Measurements from ENCODE around the gene TFCP2L1. TPM values are rescaled to one million over a fixed set of nuclear protein-coding genes. Genes with fewer than 3 reads are reported as not detected.

TFCP2L1 gene
- total RNA-seq, 1 donor from 2014 or later = not detected

DNA sequence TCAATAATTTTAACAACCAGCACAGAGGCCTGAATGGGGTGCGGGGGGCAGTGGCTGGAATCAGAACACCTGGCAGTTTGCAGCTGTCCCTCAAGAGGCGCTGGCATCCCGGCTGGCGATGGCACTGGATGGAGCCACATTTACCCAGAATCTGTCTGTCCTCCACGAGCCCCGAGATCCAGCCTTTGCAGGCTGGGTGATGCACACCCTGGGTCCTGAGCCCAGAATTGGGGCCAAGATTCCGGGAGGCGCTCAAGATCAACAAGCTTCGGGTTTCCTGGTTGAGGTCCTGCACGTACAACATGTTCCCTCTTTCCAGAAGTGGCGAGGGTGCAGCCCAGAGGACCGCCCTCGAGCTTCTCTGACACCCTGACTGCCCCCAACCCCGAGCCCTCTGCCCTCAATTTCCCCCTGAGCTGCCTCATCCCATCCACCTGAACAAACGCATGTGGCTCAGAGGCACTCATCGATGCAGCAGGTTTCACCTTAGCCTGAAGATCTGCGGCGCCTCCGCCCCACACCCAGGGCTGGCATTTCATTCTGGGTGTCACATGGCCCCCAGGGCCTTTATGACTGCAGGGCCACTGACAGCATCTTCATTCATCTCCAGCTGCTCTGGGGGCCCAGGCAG, 97.5 kb downstream of the TFCP2L1 start:
- TF ChIP-seq, protein P1, sequence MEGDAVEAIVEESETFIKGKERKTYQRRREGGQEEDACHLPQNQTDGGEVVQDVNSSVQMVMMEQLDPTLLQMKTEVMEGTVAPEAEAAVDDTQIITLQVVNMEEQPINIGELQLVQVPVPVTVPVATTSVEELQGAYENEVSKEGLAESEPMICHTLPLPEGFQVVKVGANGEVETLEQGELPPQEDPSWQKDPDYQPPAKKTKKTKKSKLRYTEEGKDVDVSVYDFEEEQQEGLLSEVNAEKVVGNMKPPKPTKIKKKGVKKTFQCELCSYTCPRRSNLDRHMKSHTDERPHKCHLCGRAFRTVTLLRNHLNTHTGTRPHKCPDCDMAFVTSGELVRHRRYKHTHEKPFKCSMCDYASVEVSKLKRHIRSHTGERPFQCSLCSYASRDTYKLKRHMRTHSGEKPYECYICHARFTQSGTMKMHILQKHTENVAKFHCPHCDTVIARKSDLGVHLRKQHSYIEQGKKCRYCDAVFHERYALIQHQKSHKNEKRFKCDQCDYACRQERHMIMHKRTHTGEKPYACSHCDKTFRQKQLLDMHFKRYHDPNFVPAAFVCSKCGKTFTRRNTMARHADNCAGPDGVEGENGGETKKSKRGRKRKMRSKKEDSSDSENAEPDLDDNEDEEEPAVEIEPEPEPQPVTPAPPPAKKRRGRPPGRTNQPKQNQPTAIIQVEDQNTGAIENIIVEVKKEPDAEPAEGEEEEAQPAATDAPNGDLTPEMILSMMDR (conservative IDR thresholded peaks at IDR 0.05) = no peak
- Mint-ChIP-seq H3K27ac (ENCODE audit: unreplicated experiment) (no peak overlapping the region), H3K9me3 (no peaks in the 10 kb centered on the region), H3K4me1 (peaks cover under 1% of the 10 kb centered on the region), H3K36me3 (ENCODE audit: low read depth) (no peaks in the 10 kb centered on the region), H3K4me3 (no peak overlapping the region), H3K27me3 (ENCODE audit: low read depth) (no peaks in the 10 kb centered on the region)
- no peak for DNase-seq (ENCODE audit: low read depth, low spot score)

DNA sequence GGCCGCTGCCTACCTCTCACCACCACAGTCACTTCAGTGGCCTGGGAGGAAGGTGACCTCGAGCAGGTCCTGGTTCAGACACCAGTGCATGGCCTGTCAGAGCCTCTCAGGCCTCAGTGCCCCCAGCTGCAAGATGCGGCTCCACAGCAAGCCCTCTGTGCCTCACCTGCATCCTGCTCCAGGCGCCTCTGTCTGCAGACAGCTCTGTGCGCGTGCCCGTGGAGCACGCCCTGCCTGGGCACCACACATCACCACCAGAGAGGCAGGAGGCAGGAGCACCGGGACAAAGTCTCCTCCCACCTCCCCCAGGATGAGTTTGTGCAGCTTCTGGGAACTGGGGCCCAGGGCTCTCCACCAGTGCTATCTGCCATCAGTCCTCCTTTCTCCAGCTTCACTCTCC, 98.7 kb downstream of the TFCP2L1 start:
- Mint-ChIP-seq H3K4me3 (no peak overlapping the region), H3K27ac (ENCODE audit: unreplicated experiment) (no peak overlapping the region), H3K36me3 (ENCODE audit: low read depth) (no peaks in the 10 kb centered on the region), H3K4me1 (no peaks in the 10 kb centered on the region), H3K27me3 (ENCODE audit: low read depth) (no peaks in the 10 kb centered on the region), H3K9me3 (no peaks in the 10 kb centered on the region)
- DNase-seq (ENCODE audit: low read depth, low spot score) = no peak
- TF ChIP-seq, protein P1 (conservative IDR thresholded peaks at IDR 0.05) = no peak

DNA sequence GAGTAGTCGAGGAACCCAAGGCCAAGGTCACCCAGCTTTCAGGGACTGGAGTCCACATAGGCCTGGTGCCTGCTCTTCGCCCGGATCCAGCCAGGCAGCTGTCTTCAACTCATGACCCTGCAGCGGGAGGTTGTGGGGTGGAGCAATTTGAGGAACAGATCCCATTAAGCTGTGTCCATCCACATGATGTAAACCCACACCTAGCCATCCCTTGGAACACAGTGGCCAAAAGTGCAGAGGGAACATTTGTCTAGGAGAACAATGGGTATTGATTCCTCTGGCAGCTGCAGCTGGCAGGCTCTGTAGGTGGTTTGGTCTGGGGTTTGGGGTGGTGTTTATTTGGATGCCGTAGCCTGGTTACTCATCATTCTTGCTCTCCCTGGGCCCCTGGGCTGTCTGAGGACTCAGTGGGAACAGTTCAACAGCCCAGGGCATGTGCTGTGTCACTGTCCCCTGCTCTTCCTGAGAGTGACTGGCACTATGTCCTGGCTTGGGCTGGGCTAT, 99.4 kb downstream of the TFCP2L1 start:
- no peaks in the 10 kb centered on the region for H3K36me3 Mint-ChIP-seq (ENCODE audit: low read depth)
- H3K27me3 Mint-ChIP-seq (ENCODE audit: low read depth) = no peaks in the 10 kb centered on the region
- no peak overlapping the region for H3K4me3 Mint-ChIP-seq
- TF ChIP-seq, protein P1 (conservative IDR thresholded peaks at IDR 0.05) = no peak
- no peaks in the 10 kb centered on the region for H3K4me1 Mint-ChIP-seq
- DNase-seq (ENCODE audit: low read depth, low spot score) = no peak
- peak overlapping the region; percentile 83 for H3K27ac Mint-ChIP-seq (ENCODE audit: unreplicated experiment)
- H3K9me3 Mint-ChIP-seq = no peaks in the 10 kb centered on the region

DNA sequence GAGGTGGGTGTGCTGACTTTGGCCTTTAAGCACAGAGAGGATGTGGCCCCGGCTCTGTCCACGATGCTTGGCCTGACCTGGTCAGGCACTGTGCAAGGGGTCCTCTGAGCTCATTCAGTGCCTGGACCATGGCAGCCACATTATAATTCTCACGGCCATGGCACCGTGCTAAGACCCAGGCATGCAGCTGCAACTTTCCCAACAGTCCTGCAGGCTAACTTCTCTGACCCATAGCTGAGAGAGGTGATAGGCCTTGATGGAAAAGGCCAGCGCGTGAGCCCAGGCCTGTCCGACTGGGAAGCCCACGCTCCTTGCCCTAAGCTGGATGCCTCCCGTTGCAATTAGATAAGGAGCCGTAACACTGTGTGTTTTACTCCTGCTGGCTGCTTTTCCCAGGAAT, 99.9 kb downstream of the TFCP2L1 start:
- no peaks in the 10 kb centered on the region for H3K9me3 Mint-ChIP-seq
- no peaks in the 10 kb centered on the region for H3K27me3 Mint-ChIP-seq (ENCODE audit: low read depth)
- TF ChIP-seq, protein P1 (conservative IDR thresholded peaks at IDR 0.05) = no peak
- H3K27ac Mint-ChIP-seq (ENCODE audit: unreplicated experiment) = no peak overlapping the region
- DNase-seq (ENCODE audit: low read depth, low spot score) = no peak
- H3K4me1 Mint-ChIP-seq = no peaks in the 10 kb centered on the region
- no peak overlapping the region for H3K4me3 Mint-ChIP-seq
- no peaks in the 10 kb centered on the region for H3K36me3 Mint-ChIP-seq (ENCODE audit: low read depth)

DNA sequence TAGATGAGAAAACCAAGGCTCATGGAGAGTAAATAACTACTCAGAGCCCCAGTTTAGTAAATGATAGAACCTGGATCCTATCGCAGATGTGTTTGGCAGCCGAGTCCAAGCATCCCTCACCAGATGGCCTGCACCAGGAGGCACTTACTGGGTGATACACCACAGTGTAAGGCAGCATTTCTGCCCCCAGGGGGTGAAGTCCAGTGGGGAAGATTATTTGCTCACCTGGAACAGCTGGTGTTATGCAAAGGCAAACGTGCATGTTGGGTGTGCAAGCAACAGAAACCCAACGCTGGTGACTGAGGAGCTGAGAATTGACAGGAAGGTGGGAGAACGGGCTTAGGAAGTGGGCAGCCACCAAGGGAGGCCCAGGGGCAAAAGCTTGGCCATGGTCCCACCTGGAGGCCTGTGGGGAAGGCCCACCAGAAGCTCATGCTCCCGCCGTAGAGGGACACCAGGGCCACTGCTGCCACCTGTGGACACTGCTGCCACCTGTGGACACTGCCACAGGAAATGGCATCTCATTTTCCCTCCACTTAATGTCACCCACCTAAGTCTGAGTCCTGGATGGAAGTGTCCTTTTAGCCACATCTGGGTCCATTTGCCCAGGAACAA, 100.6 kb downstream of the TFCP2L1 start:
- TF ChIP-seq, protein P1 (conservative IDR thresholded peaks at IDR 0.05) = no peak
- Mint-ChIP-seq H3K4me1 (no peaks in the 10 kb centered on the region), H3K27me3 (ENCODE audit: low read depth) (no peaks in the 10 kb centered on the region), H3K36me3 (ENCODE audit: low read depth) (no peaks in the 10 kb centered on the region), H3K9me3 (no peaks in the 10 kb centered on the region), H3K27ac (ENCODE audit: unreplicated experiment) (no peak overlapping the region), H3K4me3 (no peak overlapping the region)
- no peak for DNase-seq (ENCODE audit: low read depth, low spot score)
